OCI-M2 (cell line): ENCODE data around the gene PRR19.

Source experiments
- DNase-seq: peaks from one replicate; lab custom pipeline; 2025; ENCODE audit not compliant: unreplicated experiment; lab: John Stamatoyannopoulos, UW

The PRR19 gene

DNA sequence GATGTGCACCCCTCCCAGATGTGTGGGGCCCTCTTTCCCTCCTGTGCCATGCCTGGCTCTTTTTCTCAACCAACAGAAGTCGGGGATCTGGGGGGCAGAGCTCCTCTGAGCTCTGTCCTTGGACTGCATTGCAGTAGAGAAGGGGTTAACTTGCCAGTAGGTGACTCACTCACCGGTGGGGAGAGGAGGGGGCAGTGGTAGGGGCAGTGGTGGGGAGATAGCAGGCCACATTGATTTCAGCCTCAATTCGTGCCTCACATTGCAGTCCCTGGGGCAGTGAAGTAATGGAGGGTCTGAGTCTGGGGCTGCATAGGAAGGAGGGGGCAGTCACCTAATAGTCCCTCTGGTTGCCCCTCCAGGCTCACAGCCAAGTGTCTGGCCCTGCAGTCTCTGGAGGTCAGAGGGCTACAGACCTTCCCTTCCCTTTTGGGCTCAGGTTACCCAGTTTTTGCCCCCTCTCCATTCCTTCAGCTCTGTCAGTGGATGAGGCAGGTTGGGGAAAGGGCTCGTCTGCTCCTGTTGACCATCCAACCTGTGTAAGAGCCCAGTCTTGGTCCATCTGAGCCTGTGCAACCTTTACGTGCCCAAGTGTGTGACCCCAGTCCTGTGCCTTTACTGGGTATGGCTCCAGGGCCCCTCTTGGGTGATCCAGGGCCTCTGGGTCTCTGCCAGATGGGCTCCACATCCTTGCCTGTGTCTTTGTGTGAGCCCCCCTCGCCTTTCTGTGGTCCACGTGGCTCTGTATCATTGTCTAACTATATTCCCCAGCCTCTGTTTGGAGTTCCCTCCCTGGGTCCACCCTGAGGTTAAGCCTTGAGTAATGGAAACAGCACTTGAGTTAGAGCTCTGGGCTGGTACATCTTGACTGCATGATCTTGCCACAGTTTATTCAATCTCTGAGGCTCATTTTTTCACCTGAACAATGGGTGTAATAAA lies 19.8 kb upstream of the PRR19 start:
- no peak for DNase-seq

- DNase-seq: no peak
These were observed 19.1 kb upstream of the PRR19 start for GRCh38 chr19:42282819-42283187.

GRCh38 chr19:42283188-42284065 lies 18.5 kb upstream of the PRR19 start:
- DNase-seq: no peak

- no peak for DNase-seq
These were observed 17.8 kb upstream of the PRR19 start for GRCh38 chr19:42284066-42284501.

GRCh38 chr19:42284591-42285341 lies 17.2 kb upstream of the PRR19 start:
- no peak for DNase-seq

GRCh38 chr19:42285541-42285941 lies 16.4 kb upstream of the PRR19 start:
- no peak for DNase-seq

DNA sequence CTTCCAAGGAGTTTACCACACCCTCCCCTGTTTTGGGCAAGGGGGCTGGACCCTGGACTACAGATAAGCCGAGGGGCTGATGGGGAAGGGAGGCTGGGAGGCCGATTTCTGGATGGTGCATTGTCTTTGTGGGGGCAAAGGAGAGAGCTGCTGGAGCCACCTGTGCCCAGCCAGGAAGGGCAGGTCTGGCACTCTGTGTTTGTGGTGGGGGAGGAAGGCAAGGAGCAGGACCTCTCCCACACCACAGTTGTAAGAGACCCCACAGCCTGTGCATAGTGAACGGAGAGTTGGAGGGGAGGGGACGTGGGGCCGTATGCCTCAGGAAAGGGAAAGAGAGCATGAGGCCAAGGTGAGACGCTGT lies 16.0 kb upstream of the PRR19 start:
- no peak for DNase-seq

- DNase-seq: no peak
These were observed 15.4 kb upstream of the PRR19 start for GRCh38 chr19:42286349-42287016.

- DNase-seq: no peak
These were observed 14.7 kb upstream of the PRR19 start for GRCh38 chr19:42287017-42287826.

DNA sequence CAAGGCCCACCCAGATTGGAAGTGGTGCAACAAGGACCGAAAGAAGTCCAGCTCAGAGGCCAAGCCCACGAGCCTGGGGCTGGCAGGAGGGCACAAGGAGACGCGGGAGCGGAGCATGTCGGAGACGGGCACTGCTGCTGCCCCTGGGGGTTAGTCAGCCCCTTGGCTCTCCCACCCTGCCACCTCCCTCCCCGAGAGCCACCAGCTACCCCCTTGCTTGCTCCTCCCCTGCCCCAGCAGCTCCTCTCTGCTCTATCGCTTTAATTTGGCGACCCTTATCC lies 14.2 kb upstream of the PRR19 start:
- DNase-seq: no peak

DNA sequence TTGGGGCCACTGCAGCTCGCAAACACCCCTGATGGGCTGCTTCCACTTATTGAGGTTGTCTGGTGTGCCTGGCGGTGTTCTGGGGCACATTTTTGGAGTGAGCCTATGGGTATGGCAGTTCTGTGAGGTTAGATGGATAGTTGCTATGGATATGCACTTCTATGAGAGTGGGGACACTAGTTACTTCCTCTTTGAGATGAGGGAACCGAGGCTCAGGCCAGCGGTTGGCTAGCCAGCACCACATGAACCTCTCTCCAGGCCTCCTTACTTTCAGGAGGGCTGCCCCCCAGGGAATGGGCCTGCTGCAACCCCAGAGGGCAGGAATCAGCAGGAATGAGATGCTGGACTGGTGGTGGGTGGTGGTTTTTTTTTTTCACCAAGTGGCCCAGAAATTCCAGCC lies 13.5 kb upstream of the PRR19 start:
- DNase-seq: no peak

DNA sequence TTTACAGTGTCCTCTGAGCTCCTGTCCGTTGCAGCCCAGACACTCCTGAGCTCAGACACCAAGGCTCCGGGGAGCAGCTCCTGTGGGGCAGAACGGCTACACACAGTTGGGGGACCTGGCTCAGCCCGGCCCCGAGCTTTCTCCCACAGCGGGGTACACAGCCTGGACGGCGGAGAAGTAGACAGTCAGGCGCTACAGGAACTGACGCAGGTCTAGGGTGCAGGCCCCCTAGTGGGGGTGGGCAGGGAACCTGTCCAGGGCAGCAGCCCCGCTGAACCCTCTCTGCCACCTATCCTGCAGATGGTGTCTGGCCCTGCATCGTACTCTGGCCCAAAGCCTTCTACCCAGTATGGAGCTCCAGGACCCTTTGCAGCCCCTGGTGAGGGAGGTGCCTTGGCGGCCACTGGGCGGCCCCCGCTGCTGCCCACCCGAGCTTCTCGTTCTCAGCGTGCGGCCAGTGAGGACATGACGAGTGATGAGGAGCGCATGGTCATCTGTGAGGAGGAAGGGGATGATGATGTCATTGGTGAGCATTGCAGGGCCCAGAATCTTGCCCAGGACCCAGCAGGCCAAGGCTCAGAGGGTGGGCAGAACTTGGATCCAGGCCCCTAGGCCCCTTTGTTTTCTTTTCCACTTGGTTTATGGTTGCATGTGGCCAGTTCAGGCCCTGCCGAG lies 12.9 kb upstream of the PRR19 start:
- DNase-seq: no peak

- DNase-seq: no peak
These were observed 12.3 kb upstream of the PRR19 start for GRCh38 chr19:42289556-42290041.

- no peak for DNase-seq
These were observed 11.8 kb upstream of the PRR19 start for GRCh38 chr19:42290136-42290522.

DNA sequence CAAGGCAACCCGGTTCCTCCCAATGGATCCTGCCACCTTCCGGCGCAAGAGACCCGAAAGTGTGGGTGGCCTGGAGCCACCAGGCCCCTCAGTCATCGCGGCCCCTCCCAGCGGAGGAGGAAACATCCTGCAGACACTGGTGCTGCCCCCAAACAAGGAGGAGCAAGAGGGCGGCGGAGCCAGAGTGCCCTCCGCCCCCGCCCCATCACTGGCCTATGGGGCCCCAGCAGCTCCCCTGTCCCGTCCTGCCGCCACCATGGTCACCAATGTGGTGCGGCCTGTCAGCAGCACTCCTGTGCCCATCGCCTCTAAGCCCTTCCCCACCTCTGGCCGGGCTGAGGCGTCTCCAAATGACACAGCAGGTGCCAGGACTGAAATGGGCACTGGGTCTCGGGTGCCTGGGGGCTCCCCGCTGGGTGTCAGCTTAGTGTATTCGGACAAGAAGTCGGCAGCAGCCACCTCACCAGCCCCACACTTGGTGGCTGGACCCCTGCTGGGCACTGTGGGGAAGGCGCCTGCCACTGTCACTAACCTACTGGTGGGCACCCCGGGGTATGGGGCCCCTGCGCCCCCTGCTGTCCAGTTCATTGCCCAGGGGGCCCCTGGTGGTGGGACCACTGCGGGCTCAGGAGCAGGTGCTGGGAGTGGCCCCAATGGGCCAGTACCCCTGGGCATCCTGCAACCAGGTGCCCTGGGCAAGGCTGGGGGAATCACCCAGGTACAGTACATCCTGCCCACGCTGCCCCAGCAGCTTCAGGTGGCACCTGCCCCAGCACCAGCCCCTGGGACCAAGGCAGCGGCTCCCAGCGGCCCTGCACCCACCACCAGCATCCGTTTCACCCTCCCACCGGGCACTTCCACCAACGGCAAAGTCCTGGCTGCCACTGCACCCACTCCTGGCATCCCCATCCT lies 11.2 kb upstream of the PRR19 start:
- DNase-seq: no peak

GRCh38 chr19:42291435-42291810 lies 10.5 kb upstream of the PRR19 start:
- no peak for DNase-seq

DNA sequence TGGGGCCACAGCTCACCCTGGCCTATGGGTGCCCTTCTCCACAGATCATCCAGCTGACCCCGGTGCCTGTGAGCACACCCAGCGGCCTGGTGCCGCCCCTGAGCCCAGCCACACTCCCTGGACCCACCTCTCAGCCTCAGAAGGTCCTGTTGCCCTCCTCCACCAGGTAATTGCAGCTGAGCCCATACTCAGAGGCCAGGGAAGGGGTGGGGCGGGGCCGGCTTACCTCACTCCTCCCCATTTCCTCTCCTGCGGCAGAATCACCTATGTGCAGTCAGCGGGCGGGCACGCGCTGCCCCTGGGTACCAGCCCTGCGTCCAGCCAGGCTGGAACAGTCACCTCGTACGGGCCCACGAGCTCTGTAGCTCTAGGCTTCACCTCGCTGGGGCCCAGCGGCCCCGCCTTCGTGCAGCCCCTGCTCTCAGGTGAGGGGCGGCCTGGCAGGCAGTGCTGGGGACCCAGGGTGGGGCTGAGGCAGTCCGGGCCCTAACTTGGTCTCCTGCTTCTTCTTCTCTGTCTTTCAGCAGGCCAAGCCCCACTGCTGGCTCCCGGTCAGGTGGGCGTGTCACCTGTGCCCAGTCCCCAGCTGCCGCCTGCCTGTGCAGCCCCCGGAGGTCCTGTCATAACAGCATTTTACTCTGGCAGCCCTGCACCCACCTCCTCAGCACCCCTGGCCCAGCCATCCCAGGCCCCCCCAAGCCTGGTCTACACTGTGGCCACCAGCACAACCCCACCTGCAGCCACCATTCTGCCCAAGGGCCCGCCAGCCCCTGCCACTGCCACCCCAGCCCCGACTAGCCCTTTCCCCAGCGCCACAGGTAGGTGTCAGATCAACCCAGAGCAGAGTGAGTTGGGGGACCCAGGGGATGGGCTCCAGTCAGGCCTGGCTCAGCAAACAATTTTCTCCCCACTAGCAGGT lies 9.6 kb upstream of the PRR19 start:
- DNase-seq: no peak
